HG03571 (cell line): ENCODE data around the gene GAB2.

ENCODE experiments used
- ATAC-seq: cut with Tn5 transposase; IDR thresholded peaks from one replicate; pipeline ENCODE4 v1.9.1; 2021; ENCODE audit not compliant: unreplicated experiment

Gene GAB2

GRCh38 chr11:78346799-78347198 is 70.8 kb downstream of the GAB2 start:
- no peak for ATAC-seq

- ATAC-seq, result no peak
These were observed 72.2 kb downstream of the GAB2 start for GRCh38 chr11:78345450-78345849.

GRCh38 chr11:78344676-78345075 is 72.9 kb downstream of the GAB2 start:
- no peak for ATAC-seq

- no peak for ATAC-seq
These were observed 73.5 kb downstream of the GAB2 start for GRCh38 chr11:78344094-78344493.

- no peak for ATAC-seq
These were observed 74.3 kb downstream of the GAB2 start for GRCh38 chr11:78343303-78343702.

GRCh38 chr11:78341841-78342240 is 75.8 kb downstream of the GAB2 start:
- ATAC-seq, result no peak

GRCh38 chr11:78340530-78340929 is 77.1 kb downstream of the GAB2 start:
- ATAC-seq, result no peak

- ATAC-seq, result no peak
These were observed 77.7 kb downstream of the GAB2 start for GRCh38 chr11:78339945-78340344.

- no peak for ATAC-seq
These were observed 78.1 kb downstream of the GAB2 start for GRCh38 chr11:78339483-78339882.

- no peak for ATAC-seq
These were observed 78.9 kb downstream of the GAB2 start for GRCh38 chr11:78338702-78339101.

GRCh38 chr11:78338138-78338537 is 79.5 kb downstream of the GAB2 start:
- no peak for ATAC-seq

- ATAC-seq, result no peak
These were observed 80.1 kb downstream of the GAB2 start for GRCh38 chr11:78337554-78337924.

- ATAC-seq, result no peak
These were observed 80.6 kb downstream of the GAB2 start for GRCh38 chr11:78336877-78337553.

GRCh38 chr11:78334109-78334508 is 83.5 kb downstream of the GAB2 start:
- ATAC-seq, result no peak

GRCh38 chr11:78332872-78333271 is 84.7 kb downstream of the GAB2 start:
- ATAC-seq, result no peak

- no peak for ATAC-seq
These were observed 85.3 kb downstream of the GAB2 start for GRCh38 chr11:78332174-78332866.

- no peak for ATAC-seq
These were observed 85.9 kb downstream of the GAB2 start for GRCh38 chr11:78331711-78332110.

GRCh38 chr11:78330361-78330760 is 87.3 kb downstream of the GAB2 start:
- ATAC-seq, result no peak

GRCh38 chr11:78327945-78328344 is 89.7 kb downstream of the GAB2 start:
- ATAC-seq, result no peak

- ATAC-seq, result no peak
These were observed 92.3 kb downstream of the GAB2 start for GRCh38 chr11:78325274-78325781.

GRCh38 chr11:78323363-78323762 is 94.3 kb downstream of the GAB2 start:
- ATAC-seq, result no peak

GRCh38 chr11:78319453-78319955 is 98.1 kb downstream of the GAB2 start:
- no peak for ATAC-seq
